Retina (tissue), 1 donor: Measurements from ENCODE around the gene CANT1.
A peak's percentile ranks its signal among the peaks of the same experiment; 100 is the strongest.
"Not testable (repeated sequence)": the region's sequence is repeated elsewhere in the genome, so short reads cannot be mapped to it uniquely, and the experiment has no call there.

Experiments
- DNase-seq: peaks from one replicate; pipeline ENCODE4 v3.0.0-alpha.2; 2016

The CANT1 gene

GRCh38 chr17:79027274-79027924 is 17.8 kb upstream of the CANT1 start:
- DNase-seq: peak; percentile 41

- no peak for DNase-seq
These were observed 17.1 kb upstream of the CANT1 start for GRCh38 chr17:79026376-79027273.

DNA sequence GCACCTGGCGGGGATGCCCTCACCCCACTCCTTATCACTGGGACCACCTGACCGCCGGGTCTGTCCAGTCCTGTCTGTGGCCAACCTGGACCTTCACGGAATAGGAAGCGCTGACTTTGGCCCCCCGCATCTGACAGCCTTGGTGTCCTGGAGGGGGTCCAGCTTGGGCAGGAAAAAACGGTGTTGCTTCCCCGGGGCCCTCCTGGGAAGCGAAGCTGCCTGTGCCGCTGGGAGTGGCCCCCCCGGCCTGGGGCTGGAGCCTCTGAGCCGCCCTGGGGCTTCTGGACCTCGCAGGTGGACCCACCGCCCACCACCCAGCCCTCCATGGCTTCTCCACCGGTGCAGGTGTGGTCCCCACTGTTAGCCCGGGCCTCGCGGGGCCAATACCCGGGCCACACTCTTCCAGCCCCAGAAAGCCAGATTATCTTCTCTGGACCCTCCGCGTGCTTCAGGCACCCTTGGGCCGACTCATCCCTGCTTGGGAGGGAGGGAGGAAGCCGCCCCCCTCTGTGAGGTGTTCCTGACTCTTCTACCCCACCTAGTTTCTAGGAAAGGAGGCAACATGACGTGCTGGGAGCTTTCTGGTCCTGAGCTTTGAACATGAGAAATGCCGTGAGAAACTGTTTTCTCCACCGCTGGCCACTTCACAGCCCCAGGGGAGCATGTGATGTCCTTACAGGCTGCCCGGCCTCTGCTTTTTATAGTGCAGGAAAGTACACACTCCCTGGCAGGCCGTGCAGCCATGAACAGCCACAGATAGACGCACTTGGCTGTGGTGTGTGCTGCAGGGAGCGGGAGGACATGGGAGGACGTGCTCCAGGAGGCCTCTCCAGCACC is 15.6 kb upstream of the CANT1 start:
- DNase-seq: no peak

DNA sequence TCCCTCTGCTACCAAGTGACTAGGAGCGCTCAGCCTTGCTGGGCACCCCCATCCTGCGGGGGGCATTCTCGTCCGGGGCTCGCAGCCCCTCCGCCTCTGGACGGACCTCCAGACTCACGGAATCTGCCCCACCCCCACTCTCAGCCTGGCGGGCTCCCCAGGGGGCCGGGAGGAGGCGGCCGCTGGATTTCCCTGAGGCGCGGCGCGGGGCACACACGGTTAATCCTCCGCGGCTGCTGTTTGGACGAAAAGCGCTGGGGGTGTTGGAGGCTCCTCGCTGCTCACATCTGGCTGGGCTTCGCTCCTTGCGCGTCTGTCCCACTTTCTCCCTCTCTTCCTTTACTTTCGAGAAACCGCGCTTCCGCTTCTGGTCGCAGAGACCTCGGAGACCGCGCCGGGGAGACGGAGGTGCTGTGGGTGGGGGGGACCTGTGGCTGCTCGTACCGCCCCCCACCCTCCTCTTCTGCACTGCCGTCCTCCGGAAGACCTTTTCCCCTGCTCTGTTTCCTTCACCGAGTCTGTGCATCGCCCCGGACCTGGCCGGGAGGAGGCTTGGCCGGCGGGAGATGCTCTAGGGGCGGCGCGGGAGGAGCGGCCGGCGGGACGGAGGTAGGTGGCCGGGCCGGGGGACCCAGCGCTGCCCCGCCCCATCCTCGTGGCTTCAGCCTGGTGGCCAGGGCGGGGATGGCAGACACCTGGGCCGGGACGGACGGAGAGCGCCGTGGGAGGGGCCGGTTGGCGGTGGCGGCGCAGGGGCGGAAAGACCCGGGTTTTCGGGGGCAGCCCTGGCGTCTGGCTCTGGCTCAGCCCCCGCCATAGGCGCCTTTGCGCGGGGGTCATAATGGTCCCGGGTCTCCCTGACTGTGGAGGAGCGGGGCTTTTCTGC is 14.6 kb upstream of the CANT1 start, which contains the start of gene C1QTNF1:
C1QTNF1 (plus strand) TSS at position 284 of the 886 bp plus-strand sequence. CDS start 19,800 bp downstream, outside the sequence.
- DNase-seq: peak; percentile 79

- DNase-seq: no peak
These were observed 13.7 kb upstream of the CANT1 start for GRCh38 chr17:79023180-79023705.

DNA sequence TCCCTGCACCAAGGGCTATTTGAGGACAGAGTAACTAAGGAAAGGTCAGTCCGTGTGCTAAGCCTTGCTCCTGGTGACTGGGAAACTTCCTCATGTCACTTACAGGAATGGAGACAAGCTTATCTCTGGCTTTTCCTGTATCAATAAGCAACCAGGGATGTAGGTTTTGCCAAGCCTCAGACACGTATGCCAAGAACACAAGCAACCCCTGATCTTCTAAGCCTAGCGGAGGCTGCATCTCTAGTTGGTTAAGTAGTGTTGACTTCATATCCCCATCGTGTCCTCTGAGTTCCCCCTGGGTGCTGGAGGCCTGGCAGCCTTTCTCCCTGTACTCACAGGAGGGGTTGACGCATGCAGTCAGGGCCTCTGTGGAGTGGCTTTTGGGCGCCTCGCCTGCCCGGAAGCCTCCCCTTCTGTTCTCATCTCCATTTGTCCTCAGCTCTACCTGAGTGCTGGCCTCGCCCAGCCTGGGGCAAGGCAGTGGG is 13.0 kb upstream of the CANT1 start:
- no peak for DNase-seq

DNA sequence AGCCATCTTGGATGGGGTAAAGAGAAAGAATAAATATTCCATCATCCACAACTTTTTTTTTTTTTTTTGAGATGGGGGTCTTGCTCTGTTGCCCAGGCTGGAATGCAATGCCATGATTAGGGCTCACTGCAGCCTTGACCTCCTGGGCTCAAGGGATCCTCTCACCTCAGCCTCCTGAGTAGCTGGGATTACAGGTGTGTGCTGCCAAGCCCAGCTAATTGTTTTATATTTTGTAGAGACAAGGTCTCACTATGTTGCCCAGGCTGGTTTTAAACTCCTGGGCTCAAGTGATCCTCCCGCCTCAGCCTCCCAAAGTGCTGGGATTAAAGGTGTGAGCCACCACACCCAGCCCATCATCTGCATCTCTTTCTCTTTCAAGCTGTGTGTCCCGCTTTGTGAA is 12.4 kb upstream of the CANT1 start:
- DNase-seq: not testable (repeated sequence)

DNA sequence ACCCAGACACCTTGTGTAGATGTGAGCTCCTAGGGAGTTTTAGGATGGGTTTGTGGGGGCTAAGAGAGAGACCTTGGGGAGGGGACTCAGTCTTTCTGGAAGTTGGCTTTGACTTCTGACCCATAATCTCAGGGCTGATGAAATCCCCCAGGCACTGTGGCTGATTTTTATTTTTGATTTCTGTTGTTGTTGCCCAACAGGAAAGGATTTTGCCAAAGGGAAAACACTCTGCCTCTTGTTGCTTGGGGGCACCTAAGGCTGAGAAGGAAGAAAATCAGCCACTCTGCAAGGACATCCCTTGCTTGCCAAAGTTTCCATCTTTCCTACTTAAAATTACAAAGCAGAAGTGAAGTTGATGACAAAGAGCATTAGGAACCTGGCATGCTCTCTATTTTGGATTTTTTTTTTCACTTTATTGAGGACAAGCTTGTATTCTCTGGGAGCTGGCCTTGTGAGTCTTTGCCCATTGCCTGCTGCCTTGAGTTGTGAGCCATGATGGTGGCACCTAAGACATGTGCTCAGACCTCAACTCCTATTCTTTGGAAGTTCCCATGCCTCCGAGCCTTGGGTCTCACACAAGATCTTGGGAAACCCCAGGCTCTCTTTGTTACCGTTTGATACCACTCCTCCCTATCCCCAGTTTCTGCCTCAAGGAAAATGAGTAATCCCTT is 11.2 kb upstream of the CANT1 start:
- DNase-seq: no peak

GRCh38 chr17:79019632-79020584 is 10.3 kb upstream of the CANT1 start:
- DNase-seq: no peak

GRCh38 chr17:79019261-79019631 is 9.7 kb upstream of the CANT1 start:
- no peak for DNase-seq

GRCh38 chr17:79018370-79018695 is 8.8 kb upstream of the CANT1 start:
- no peak for DNase-seq

DNA sequence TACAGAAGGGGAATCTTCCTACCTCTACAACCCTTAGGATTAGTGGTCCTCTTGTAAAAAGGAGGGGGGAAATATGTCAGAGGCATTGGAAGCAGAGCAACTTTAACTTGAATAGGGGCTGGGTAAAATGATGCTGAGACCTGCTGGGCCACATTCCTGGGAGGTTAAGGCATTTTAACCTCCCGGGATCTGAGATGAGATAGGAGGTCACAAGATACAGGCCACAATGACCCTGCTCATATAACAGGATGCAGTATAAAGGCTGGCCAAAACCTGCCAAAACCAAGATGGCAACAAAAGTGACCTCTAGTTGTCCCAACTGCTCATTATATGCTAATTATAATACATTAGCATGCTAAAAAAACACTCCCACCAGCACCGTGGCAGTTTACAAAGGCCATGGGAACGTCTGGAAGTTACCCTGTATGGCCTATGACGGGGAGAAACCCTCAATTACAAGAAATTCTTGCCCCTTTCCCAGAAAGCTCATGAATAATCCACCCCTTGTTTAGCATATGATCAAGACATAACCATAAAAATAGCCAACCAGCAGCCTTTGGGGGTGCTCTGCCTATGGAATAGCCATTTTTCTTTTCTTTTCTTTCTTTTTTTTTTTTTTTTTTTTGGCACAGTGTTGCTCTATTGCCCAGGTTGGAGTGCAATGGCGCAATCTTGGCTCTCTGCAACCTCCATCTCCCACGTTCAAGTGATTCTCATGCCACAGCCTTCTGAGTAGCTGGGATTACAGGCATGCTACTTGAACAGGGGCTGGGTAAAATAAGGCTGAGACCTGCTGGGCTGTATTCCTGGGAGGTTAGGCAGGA is 8.2 kb upstream of the CANT1 start:
- no peak for DNase-seq

DNA sequence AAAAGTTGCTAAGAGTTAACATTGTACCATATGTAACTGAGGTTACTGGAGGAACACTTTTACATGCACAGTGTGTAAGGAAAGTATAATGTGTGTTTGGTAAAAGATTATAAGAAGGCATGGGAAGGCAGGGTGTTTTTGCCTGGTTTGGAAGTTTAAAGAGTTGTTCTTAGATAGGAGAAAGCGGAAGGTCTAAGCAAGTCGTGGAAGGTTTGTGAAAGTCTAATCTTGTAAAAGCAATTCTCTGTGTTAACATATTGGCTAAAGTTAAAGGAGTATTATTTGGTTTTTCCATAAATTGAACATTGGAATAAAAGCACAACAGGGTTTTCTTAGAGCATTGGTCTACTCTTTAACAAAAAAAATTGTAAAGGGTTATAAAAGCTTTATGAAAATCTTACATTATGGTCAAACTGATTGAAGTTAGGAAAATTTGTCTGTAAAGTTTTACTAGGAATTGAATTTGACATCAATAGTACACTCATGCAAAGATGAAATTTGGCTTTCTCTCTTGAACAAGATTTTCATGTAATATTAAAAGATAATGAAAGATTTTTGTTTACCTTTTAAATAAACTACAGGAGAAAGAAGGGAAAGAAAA is 4.7 kb upstream of the CANT1 start:
- no peak for DNase-seq

DNA sequence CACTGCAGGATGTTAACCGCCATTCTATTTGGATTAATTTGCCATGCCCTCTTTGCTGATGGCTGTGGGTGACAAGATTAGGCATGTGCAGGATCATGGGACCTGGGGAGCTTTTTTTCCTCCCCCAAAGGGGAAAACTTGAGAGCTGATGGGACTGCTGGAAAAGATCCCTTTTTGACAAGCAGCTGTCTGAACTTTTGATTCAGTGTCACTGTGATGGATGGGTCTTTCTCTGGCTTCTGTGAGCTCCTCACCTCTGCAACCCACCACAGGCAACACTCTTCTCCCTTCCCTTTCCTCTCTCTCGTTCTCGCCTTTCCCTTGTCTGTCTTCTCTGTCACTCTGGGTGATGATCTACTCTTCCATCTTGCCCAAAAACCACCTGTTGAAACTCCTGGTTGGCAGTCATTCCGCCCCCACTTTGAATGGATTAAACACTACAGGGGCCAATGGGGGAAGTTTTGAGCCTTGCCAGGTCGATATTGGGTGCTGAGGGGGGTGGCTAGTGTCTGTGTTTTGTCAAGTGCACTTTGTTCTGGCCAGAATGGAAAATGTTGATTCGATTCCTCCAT is 3.1 kb upstream of the CANT1 start:
- DNase-seq: no peak

- DNase-seq: no peak
These were observed 2.0 kb upstream of the CANT1 start for GRCh38 chr17:79011451-79012147.

- no peak for DNase-seq
These were observed 711 bp upstream of the CANT1 start for GRCh38 chr17:79010304-79010646.

DNA sequence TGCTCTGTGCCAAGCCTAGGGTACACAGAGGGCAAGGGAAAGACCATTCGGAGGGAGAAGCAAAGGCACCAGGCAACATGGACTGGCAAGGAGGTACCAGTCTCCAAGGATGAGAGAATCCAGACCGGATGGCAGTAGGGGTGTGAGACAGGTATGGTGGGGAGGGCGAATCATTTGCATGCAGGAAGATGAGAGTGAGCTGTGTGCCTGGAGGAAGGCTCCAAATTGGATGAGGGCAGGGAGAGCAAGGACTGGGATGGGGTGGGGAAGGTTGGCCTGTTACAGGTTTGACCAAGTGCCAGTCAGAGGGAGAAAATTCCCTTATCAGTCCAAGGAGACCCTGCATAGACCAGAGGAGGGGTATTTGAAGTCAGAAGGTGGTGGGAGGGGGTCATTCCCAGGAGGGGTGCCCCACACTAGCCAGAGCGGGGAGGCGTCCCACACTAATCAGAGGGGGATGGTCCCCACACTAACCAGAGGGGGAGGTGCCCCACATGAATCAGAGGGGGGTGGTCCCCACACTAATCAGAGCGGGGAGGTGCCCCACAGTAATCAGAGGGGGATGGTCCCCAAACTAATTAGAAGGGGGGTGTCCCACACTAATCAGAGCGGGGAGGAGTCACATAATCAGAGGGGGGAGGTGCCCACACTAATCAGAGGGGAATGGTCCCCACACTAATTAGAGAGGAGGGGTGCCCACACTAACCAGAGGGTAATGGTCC is 737 bp downstream of the CANT1 start:
- no peak for DNase-seq
